CD14-positive monocyte (primary cell): ENCODE data around the gene SP6. TPM values are rescaled to one million over a fixed set of nuclear protein-coding genes. Genes with fewer than 3 reads are reported as not detected.
A peak's percentile ranks its signal among the peaks of the same experiment; 100 is the strongest.

Source experiments
- DNase-seq, 3 donors: peaks; one replicate each; pipeline ENCODE4 v3.0.0-alpha.2; 2011 to 2022
- H2AFZ ChIP-seq: 2 replicates; pipeline ENCODE4 v1.6.0; 2012; ENCODE audit warnings: mild to moderate bottlenecking, low read depth, low read length, inconsistent platforms; ENCODE audit not compliant: insufficient read depth, poor library complexity, severe bottlenecking
- H3K27ac ChIP-seq, 2 donors: 1 replicate in 1 of 2; 2 replicates in 1 of 2; pipeline ENCODE4 v1.5.1; 2012 to 2013; ENCODE audit warnings: low read length in 2 of 2, control low read depth in 1 of 2, inconsistent platforms in 1 of 2, low read depth in 1 of 2, mild to moderate bottlenecking in 1 of 2
- H3K27me3 ChIP-seq, 2 donors: one replicate each; pipeline versions ENCODE4 v1.6.0 to v1.6.1; 2011 to 2013; ENCODE audit warnings: low read length in 2 of 2; ENCODE audit not compliant: control insufficient read depth in 2 of 2, insufficient read depth in 2 of 2
- H3K36me3 ChIP-seq, 2 donors: replicated peaks in 1 of 2; 1 replicate in 1 of 2; 2 replicates in 1 of 2; pipeline versions ENCODE4 v1.5.1 to v1.6.1; 2012 to 2013; ENCODE audit warnings: low read length in 2 of 2, control low read depth in 1 of 2, inconsistent platforms in 1 of 2, mild to moderate bottlenecking in 1 of 2; ENCODE audit not compliant: insufficient read depth in 2 of 2, control insufficient read depth in 1 of 2
- H3K4me1 ChIP-seq, 2 donors: 1 replicate in 1 of 2; 2 replicates in 1 of 2; pipeline versions ENCODE4 v1.5.1 to v1.6.1; 2012 to 2013; ENCODE audit warnings: low read length in 2 of 2, control low read depth in 1 of 2, inconsistent platforms in 1 of 2, mild to moderate bottlenecking in 1 of 2, moderate library complexity in 1 of 2; ENCODE audit not compliant: insufficient read depth in 2 of 2, control insufficient read depth in 1 of 2
- H3K4me2 ChIP-seq: replicated peaks from 2 replicates; pipeline ENCODE3; 2012; ENCODE audit warnings: low read length, moderate library complexity, mild to moderate bottlenecking; ENCODE audit not compliant: poor library complexity, severe bottlenecking; ENCODE audit errors: extremely low read depth
- H3K4me3 ChIP-seq, 3 experiments: fragments of 200-600 bp in 1 of 3; sonication (generic) in 1 of 3; replicated peaks in 1 of 3; 1 replicate in 2 of 3; 2 replicates in 1 of 3; pipeline ENCODE4 v1.5.1; 2011 to 2013; ENCODE audit warnings: low read length in 3 of 3, mild to moderate bottlenecking in 3 of 3, control low read depth in 2 of 3, low read depth in 2 of 3, inconsistent platforms in 1 of 3, moderate library complexity in 1 of 3
- H3K79me2 ChIP-seq: 2 replicates; pipeline ENCODE4 v1.6.0; 2012; ENCODE audit warnings: mild to moderate bottlenecking, control low read depth, inconsistent platforms, low read length, moderate library complexity; ENCODE audit not compliant: insufficient read depth
- H3K9ac ChIP-seq: 2 replicates; pipeline ENCODE4 v1.6.0; 2017; ENCODE audit warnings: low read length, mild to moderate bottlenecking; ENCODE audit not compliant: insufficient read depth, poor library complexity, severe bottlenecking
- H3K9me3 ChIP-seq, 2 donors: replicated peaks in 1 of 2; 1 replicate in 1 of 2; 2 replicates in 1 of 2; pipeline versions ENCODE4 v1.5.1 to v1.6.1; 2012 to 2013; ENCODE audit warnings: low read length in 2 of 2, control low read depth in 1 of 2; ENCODE audit not compliant: control insufficient read depth in 1 of 2, insufficient read depth in 1 of 2
- H4K20me1 ChIP-seq: 2 replicates; pipeline ENCODE4 v1.6.0; 2012; ENCODE audit warnings: mild to moderate bottlenecking, low read length, control low read depth, moderate library complexity; ENCODE audit not compliant: insufficient read depth
- H3K27ac Mint-ChIP-seq, 7 donors: one replicate each; pipeline ENCODE4 v1.8.0; 2020; ENCODE audit warnings: mild to moderate bottlenecking in 7 of 7, mixed read lengths in 7 of 7, moderate library complexity in 6 of 7, inconsistent platforms in 2 of 7
- H3K27me3 Mint-ChIP-seq, 3 donors: one replicate each; pipeline ENCODE4 v1.8.0; 2021 to 2022; ENCODE audit warnings: low read depth in 3 of 3, mild to moderate bottlenecking in 3 of 3, mixed read lengths in 3 of 3, moderate library complexity in 3 of 3, inconsistent platforms in 1 of 3
- H3K36me3 Mint-ChIP-seq, 2 donors: one replicate each; pipeline ENCODE4 v1.8.0; 2020; ENCODE audit warnings: mixed read lengths in 2 of 2, inconsistent platforms in 1 of 2, mild to moderate bottlenecking in 1 of 2
- H3K4me1 Mint-ChIP-seq: one replicate; pipeline ENCODE4 v1.8.0; 2020; ENCODE audit warnings: mild to moderate bottlenecking, mixed read lengths
- H3K4me3 Mint-ChIP-seq, 2 donors: one replicate each; pipeline ENCODE4 v1.8.0; 2020; ENCODE audit warnings: mild to moderate bottlenecking in 2 of 2, mixed read lengths in 2 of 2, moderate library complexity in 1 of 2
- H3K9me3 Mint-ChIP-seq, 7 donors: one replicate each; pipeline ENCODE4 v1.8.0; 2020 to 2022; ENCODE audit warnings: mixed read lengths in 7 of 7, mild to moderate bottlenecking in 6 of 7, moderate library complexity in 6 of 7, inconsistent platforms in 2 of 7
- CTCF ChIP-seq: fragments of 200-600 bp; IDR thresholded peaks from one replicate; pipeline ENCODE4 v1.8.0; 2022; ENCODE audit warnings: antibody characterized with exemption, mild to moderate bottlenecking
- WGBS: methylation state at CpG from one replicate; pipeline ENCODE4 v1.1.5; 2013; ENCODE audit warnings: missing lambda C conversion rate; ENCODE audit not compliant: insufficient coverage; 5-methylcytosine and 5-hydroxymethylcytosine counted together
- intact Hi-C, 2 donors: fragments of 100-400 bp; cut with micrococcal nuclease; formaldehyde crosslinking; loops; one replicate each; pipeline versions ENCODE4 v1.15.0 to v1.15.1; 2023
- polyA plus RNA-seq, 3 donors: library from polyadenylated mRNA; depleted of rRNA in 1 of 3; unstranded in 2 of 3; stranded (reverse) in 1 of 3; fragments of 300-500 nt in 2 of 3; fragments of >200 nt in 1 of 3; fragmentation: Illumina TruSeq in 2 of 3; gene quantifications; 1 replicate in 2 of 3; 2 replicates in 1 of 3; pipeline ENCODE4 v1.2.3, GENCODE V29; 2012 to 2021

The SP6 gene
- polyA plus RNA-seq, 3 donors: 0.06 TPM; not detected in 2

- Histone ChIP-seq H3K9me3 (peaks cover 7% of the 10 kb centered on the region in 2 donors), H3K9ac (no peak overlapping the region), H3K36me3 (no peaks in the 10 kb centered on the region), H3K79me2 (no peaks in the 10 kb centered on the region), H3K27me3 (peaks cover 20 to 24% of the 10 kb centered on the region in 2 donors), H3K27ac (no peak overlapping the region), H3K4me1 (no peaks in the 10 kb centered on the region), H3K4me2 (no peak overlapping the region), H2AFZ (no peak overlapping the region), H3K4me3 (no peak overlapping the region), H4K20me1 (no peaks in the 10 kb centered on the region)
- peaks cover 3 to 8% (median 6%) of the 10 kb centered on the region in 7 donors for H3K9me3 Mint-ChIP-seq
- H3K4me1 Mint-ChIP-seq: peaks cover 14% of the 10 kb centered on the region
- no peaks in the 10 kb centered on the region for H3K36me3 Mint-ChIP-seq
- DNase-seq: no peak
- peaks cover 28 to 51% (median 37%) of the 10 kb centered on the region in 3 donors for H3K27me3 Mint-ChIP-seq
- TF ChIP-seq CTCF: no peak
- intact Hi-C loops: no loop called here
- WGBS: 73% methylated on average over 10 of the region's 11 CpGs
- H3K27ac Mint-ChIP-seq: peak overlapping the region in 2 of 7 donors; percentile 37 to 45
- H3K4me3 Mint-ChIP-seq: peak overlapping the region in 1 of 2 donors; percentile 35
These were observed 24.3 kb upstream of the SP6 start for GRCh38 chr17:47875011-47875985.

- peaks cover 14% of the 10 kb centered on the region for H3K4me1 Mint-ChIP-seq
- no peaks in the 10 kb centered on the region for H3K36me3 Mint-ChIP-seq
- no peaks in the 10 kb centered on the region for H4K20me1 ChIP-seq
- no peaks in the 10 kb centered on the region for H3K79me2 ChIP-seq
- H3K4me2 ChIP-seq: no peak overlapping the region
- no peak overlapping the region for H2AFZ ChIP-seq
- H3K9ac ChIP-seq: no peak overlapping the region
- peaks cover 7% of the 10 kb centered on the region in 2 donors for H3K9me3 ChIP-seq
- peak overlapping the region in 1 of 2 donors; percentile 3 for H3K4me3 Mint-ChIP-seq
- no peaks in the 10 kb centered on the region for H3K4me1 ChIP-seq
- 68% methylated on average over 4 of the region's 4 CpGs for WGBS
- H3K4me3 ChIP-seq: no peak overlapping the region
- no peak for TF ChIP-seq CTCF
- H3K27me3 ChIP-seq: peaks cover 24 to 30% of the 10 kb centered on the region in 2 donors
- no peaks in the 10 kb centered on the region for H3K36me3 ChIP-seq
- H3K27ac Mint-ChIP-seq: peak overlapping the region in 2 of 7 donors; percentile 37 to 51
- intact Hi-C loops: no loop called here
- peaks cover 28 to 58% (median 32%) of the 10 kb centered on the region in 3 donors for H3K27me3 Mint-ChIP-seq
- DNase-seq: no peak
- peaks cover 3 to 8% (median 6%) of the 10 kb centered on the region in 7 donors for H3K9me3 Mint-ChIP-seq
- no peak overlapping the region for H3K27ac ChIP-seq
These were observed 22.5 kb upstream of the SP6 start for GRCh38 chr17:47873200-47874090.
